22Rv1 (cell line): ENCODE measurements around the gene ARHGEF10L.

Experiments
- CTCF ChIP-seq: fragments of 450-650 bp; IDR thresholded peaks from 2 replicates; pipeline ENCODE4 v1.5.1; 2017; ENCODE audit warnings: mild to moderate bottlenecking
- ZFX ChIP-seq: fragments of 450-650 bp; IDR thresholded peaks from 2 replicates; pipeline ENCODE4 v1.6.1; 2017; ENCODE audit warnings: antibody characterized with exemption, borderline replicate concordance

DNA sequence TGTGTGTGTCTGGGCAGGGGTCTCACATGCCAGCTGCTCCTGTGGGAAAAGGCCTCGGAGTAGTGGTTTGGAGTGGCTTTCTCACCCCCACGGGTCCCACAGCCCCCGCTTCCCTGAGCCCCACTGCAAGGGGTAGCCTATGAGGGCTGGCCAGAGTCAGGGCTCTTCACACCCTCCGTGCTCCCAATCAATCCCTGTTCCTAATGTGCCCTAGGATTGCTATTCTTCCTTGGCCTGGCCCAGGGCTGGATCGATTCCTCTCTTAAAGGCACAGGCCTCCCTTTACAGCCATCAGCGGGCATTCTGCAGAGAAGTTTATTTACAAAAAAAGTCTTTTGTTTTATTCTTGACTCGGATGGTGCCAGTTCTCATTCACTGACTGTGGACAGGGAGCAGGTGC lies 196.3 kb downstream of the ARHGEF10L start:
- TF ChIP-seq CTCF (no peak), ZFX (no peak)
